Endothelial cell of umbilical vein (primary cell): ENCODE results near the gene KPNA2. TPM values are rescaled to one million over a fixed set of nuclear protein-coding genes. Genes with fewer than 3 reads are reported as not detected.

Experiments used
- BruUV-seq: library from RNA; stranded (reverse); fragments of 400-500 nt; replicated peaks from 2 replicates; lab custom pipeline; 2021; lab: Mats Ljungman, UMichigan
- CTCF ChIA-PET: fragments of 300-600, 350-600 bp; sonication (Branson Sonifier 250); formaldehyde crosslinking; loops from one replicate; lab custom pipeline; 2021; ENCODE audit warnings: antibody characterized with exemption, inconsistent platforms; lab: Charles Lee
- POLR2A ChIA-PET: fragments of 300-600, 350-600 bp; sonication (Branson Sonifier 250); formaldehyde crosslinking; loops from one replicate; lab custom pipeline; 2021; ENCODE audit warnings: antibody characterized with exemption, inconsistent platforms; lab: Charles Lee
- DNase-seq: peaks from one replicate; pipeline ENCODE4 v3.0.0-alpha.2; 2011; ENCODE audit warnings: low read depth, low spot score
- FAIRE-seq: peaks from 2 replicates; lab custom pipeline; 2011; peaks lifted over from hg19 to GRCh38; lab: Jason Lieb, UNC
- H2AFZ ChIP-seq: 2 replicates; pipeline ENCODE4 v1.6.0; 2012; ENCODE audit warnings: low read depth, low read length, control low read depth, inconsistent platforms
- H3K27ac ChIP-seq: 2 replicates; pipeline ENCODE4 v1.5.1; 2011; ENCODE audit warnings: low read depth, mild to moderate bottlenecking, control low read depth, low read length, moderate library complexity; ENCODE audit not compliant: insufficient read depth
- H3K27me3 ChIP-seq, 2 experiments: 2 replicates each; pipeline versions ENCODE4 v1.6.0 to v1.6.1; 2011; ENCODE audit warnings: low read length in 2 of 2, mixed read lengths in 1 of 2; ENCODE audit not compliant: control insufficient read depth in 2 of 2, insufficient read depth in 2 of 2
- H3K36me3 ChIP-seq, 2 experiments: 2 replicates in 1 of 2; 3 replicates in 1 of 2; pipeline ENCODE4 v1.5.1; 2011; ENCODE audit warnings: low read length in 2 of 2, mild to moderate bottlenecking in 1 of 2, moderate library complexity in 1 of 2; ENCODE audit not compliant: control insufficient read depth in 2 of 2, insufficient read depth in 2 of 2; ENCODE audit errors: extremely low read depth in 1 of 2
- H3K4me1 ChIP-seq: 3 replicates; pipeline ENCODE4 v1.5.1; 2011; ENCODE audit warnings: mild to moderate bottlenecking, low read length; ENCODE audit not compliant: control insufficient read depth, insufficient read depth; ENCODE audit errors: extremely low read depth
- H3K4me2 ChIP-seq: 2 replicates; pipeline ENCODE4 v1.6.1; 2011; ENCODE audit warnings: low read length, control low read depth, mixed read lengths; ENCODE audit not compliant: insufficient read depth
- H3K4me3 ChIP-seq, 3 experiments: fragments of 200-600 bp in 1 of 3; sonication (generic), shearing (Covaris generic) in 1 of 3; replicated peaks in 1 of 3; 2 replicates each; pipeline ENCODE4 v1.5.1; 2011 to 2016; ENCODE audit warnings: control low read depth in 3 of 3, low read length in 3 of 3, mild to moderate bottlenecking in 2 of 3, inconsistent platforms in 1 of 3, low read depth in 1 of 3, moderate library complexity in 1 of 3; ENCODE audit not compliant: insufficient read depth in 1 of 3
- H3K79me2 ChIP-seq: 2 replicates; pipeline ENCODE4 v1.6.0; 2012; ENCODE audit warnings: low read length, inconsistent platforms; ENCODE audit not compliant: control insufficient read depth, insufficient read depth
- H3K9ac ChIP-seq: replicated peaks from 2 replicates; pipeline ENCODE3; 2011; ENCODE audit warnings: low read length, control low read depth; ENCODE audit not compliant: insufficient read depth; ENCODE audit errors: extremely low read depth
- H3K9me1 ChIP-seq: replicated peaks from 3 replicates; pipeline ENCODE4 v1.6.0; 2011; ENCODE audit warnings: mild to moderate bottlenecking, low read length; ENCODE audit not compliant: control insufficient read depth, insufficient read depth; ENCODE audit errors: extremely low read depth
- H3K9me3 ChIP-seq: replicated peaks from 2 replicates; pipeline ENCODE4 v1.5.1; 2012; ENCODE audit warnings: low read length, inconsistent platforms; ENCODE audit not compliant: control insufficient read depth, insufficient read depth
- H4K20me1 ChIP-seq: replicated peaks from 2 replicates; pipeline ENCODE3; 2011; ENCODE audit warnings: mild to moderate bottlenecking, low read length; ENCODE audit not compliant: control insufficient read depth, insufficient read depth; ENCODE audit errors: extremely low read depth
- EZH2 ChIP-seq: IDR thresholded peaks from 2 replicates; pipeline ENCODE4 v1.6.1; 2012; ENCODE audit warnings: borderline replicate concordance, low read depth, mild to moderate bottlenecking, moderate library complexity, low read length, inconsistent platforms; ENCODE audit not compliant: severe bottlenecking
- FOS ChIP-seq: IDR thresholded peaks from 2 replicates; pipeline ENCODE4 v1.6.1; 2011; ENCODE audit warnings: mild to moderate bottlenecking, low read length, moderate library complexity, borderline replicate concordance; ENCODE audit not compliant: insufficient read depth
- GATA2 ChIP-seq: IDR thresholded peaks from 2 replicates; pipeline ENCODE4 v1.7.0; 2011; ENCODE audit warnings: low read depth, mild to moderate bottlenecking, moderate library complexity, mixed read lengths, low read length; ENCODE audit not compliant: insufficient read length, insufficient read depth
- JUN ChIP-seq: IDR thresholded peaks from 2 replicates; pipeline ENCODE4 v1.6.1; 2011; ENCODE audit warnings: borderline replicate concordance, low read depth; ENCODE audit not compliant: insufficient read length, insufficient read depth
- MYC ChIP-seq: IDR thresholded peaks from one replicate; pipeline ENCODE4 v1.6.1; 2011; ENCODE audit warnings: mild to moderate bottlenecking, low read depth, low read length
- POLR2A ChIP-seq: IDR thresholded peaks from 2 replicates; pipeline ENCODE4 v1.6.1; 2012; ENCODE audit warnings: low read depth, mild to moderate bottlenecking, control low read depth, low read length
- POLR2AphosphoS5 ChIP-seq: IDR thresholded peaks from 2 replicates; pipeline ENCODE4 v1.6.1; 2012; ENCODE audit warnings: low read depth, mild to moderate bottlenecking, control low read depth, low read length, moderate library complexity; ENCODE audit not compliant: insufficient read depth
- dilution Hi-C: fragments of 300-500 bp; cut with MboI; formaldehyde crosslinking; loops from one replicate; pipeline ENCODE4 v1.15.0; 2019; ENCODE audit warnings: low sequenced_read_pairs; ENCODE audit not compliant: extremely low pct_ligation_motif_present
- intact Hi-C: fragments of 100-400 bp; cut with micrococcal nuclease; formaldehyde crosslinking; loops from one replicate; pipeline ENCODE4 v1.10.0; 2022
- polyA plus RNA-seq, 4 experiments: library from polyadenylated mRNA; depleted of rRNA in 3 of 4; stranded (reverse) in 3 of 4; unstranded in 1 of 4; fragments of >200 nt; gene quantifications; 2 replicates each; pipeline versions ENCODE4 v1.2.1 to v1.2.3, GENCODE V29; 2011 to 2012; ENCODE audit warnings: missing spikeins in 1 of 4
- total RNA-seq: library from RNA; stranded (reverse); gene quantifications from 2 replicates; pipeline ENCODE4 v1.2.3, GENCODE V29; 2021
- TF ChIP-seq, protein P1 (sequence below): IDR thresholded peaks from 2 replicates; pipeline ENCODE4 v1.6.1; 2011; ENCODE audit not compliant: insufficient read depth, insufficient read length
- TF ChIP-seq, protein P2 (sequence below), 2 donors: IDR thresholded peaks; 1 replicate in 1 of 2; 2 replicates in 1 of 2; pipeline ENCODE4 v1.5.1; 2011; ENCODE audit warnings: low read length in 2 of 2, mild to moderate bottlenecking in 2 of 2, moderate library complexity in 2 of 2, control low read depth in 1 of 2, inconsistent platforms in 1 of 2, low read depth in 1 of 2; ENCODE audit not compliant: insufficient read depth in 1 of 2; ENCODE audit errors: extremely low read depth in 1 of 2

The KPNA2 gene
- total and polyA plus RNA-seq, 2 donors (not counting 3 experiments of a cell fraction or from before 2014, with no cell fraction given), result 252 to 382 TPM

DNA sequence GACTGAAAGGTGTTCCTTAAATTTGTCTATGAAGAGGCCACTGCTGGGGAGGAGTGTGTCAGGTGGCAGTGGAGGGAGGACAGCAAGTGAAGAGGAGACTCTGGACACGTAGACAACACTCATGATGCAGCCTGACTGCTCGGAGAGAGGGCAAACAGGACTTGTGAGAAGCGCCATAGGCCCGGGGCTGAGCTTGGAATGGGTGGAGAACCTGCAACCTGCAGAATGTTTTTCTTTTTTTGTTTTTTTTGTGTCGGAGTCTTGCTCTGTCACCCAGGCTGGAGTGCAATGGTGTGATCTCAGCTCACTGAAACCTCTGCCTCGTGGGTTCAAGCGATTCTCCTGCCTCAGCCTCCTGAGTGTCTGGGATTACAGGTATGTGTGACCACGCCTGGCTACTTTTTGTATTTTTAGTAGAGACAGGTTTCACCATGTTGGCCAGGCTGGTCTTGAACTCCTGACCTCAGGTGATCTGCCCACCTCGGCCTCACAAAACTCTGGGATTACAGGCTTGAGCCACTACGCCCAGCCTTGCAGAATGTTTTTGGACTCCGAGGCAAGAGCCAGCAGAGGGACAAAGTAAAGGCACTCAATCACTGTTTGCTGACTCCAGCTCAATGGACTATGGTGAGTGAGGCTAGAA lies 20.3 kb upstream of the KPNA2 start:
- Histone ChIP-seq H3K4me1 (peaks cover 2% of the 10 kb centered on the region), H3K4me3 (no peak overlapping the region), H3K9me1 (no peaks in the 10 kb centered on the region), H4K20me1 (no peaks in the 10 kb centered on the region), H3K4me2 (no peak overlapping the region), H3K36me3 (no peaks in the 10 kb centered on the region), H3K27me3 (peaks cover 0 to 7% of the 10 kb centered on the region in 2 experiments), H3K9ac (no peak overlapping the region), H3K27ac (no peak overlapping the region), H3K9me3 (no peaks in the 10 kb centered on the region), H3K79me2 (no peaks in the 10 kb centered on the region), H2AFZ (no peak overlapping the region)
- POLR2A ChIA-PET, result no interaction called here
- CTCF ChIA-PET, result interaction anchor here (1.2 kb wide), 1 partner anchor 43 kb away, joined by 3 read pairs; no protein-coding TSS in a partner anchor
- dilution Hi-C loops, result no loop called here
- FAIRE-seq (no peak), DNase-seq (no peak)
- intact Hi-C loops, result no loop called here
- TF ChIP-seq, protein P1, sequence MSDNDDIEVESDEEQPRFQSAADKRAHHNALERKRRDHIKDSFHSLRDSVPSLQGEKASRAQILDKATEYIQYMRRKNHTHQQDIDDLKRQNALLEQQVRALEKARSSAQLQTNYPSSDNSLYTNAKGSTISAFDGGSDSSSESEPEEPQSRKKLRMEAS, result no peak
- TF ChIP-seq POLR2A (no peak), MYC (no peak), GATA2 (no peak), JUN (no peak), EZH2 (no peak), POLR2AphosphoS5 (no peak), FOS (no peak)
- TF ChIP-seq, protein P2, sequence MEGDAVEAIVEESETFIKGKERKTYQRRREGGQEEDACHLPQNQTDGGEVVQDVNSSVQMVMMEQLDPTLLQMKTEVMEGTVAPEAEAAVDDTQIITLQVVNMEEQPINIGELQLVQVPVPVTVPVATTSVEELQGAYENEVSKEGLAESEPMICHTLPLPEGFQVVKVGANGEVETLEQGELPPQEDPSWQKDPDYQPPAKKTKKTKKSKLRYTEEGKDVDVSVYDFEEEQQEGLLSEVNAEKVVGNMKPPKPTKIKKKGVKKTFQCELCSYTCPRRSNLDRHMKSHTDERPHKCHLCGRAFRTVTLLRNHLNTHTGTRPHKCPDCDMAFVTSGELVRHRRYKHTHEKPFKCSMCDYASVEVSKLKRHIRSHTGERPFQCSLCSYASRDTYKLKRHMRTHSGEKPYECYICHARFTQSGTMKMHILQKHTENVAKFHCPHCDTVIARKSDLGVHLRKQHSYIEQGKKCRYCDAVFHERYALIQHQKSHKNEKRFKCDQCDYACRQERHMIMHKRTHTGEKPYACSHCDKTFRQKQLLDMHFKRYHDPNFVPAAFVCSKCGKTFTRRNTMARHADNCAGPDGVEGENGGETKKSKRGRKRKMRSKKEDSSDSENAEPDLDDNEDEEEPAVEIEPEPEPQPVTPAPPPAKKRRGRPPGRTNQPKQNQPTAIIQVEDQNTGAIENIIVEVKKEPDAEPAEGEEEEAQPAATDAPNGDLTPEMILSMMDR (IDR thresholded peaks at IDR 0.05; ENCODE audit: extremely low read depth in 1 of 2, insufficient read depth in 1 of 2, low read depth in 1 of 2, low read length in 2 of 2), result no peak
- BruUV-seq, result no TSS peak
